BE2C (cell line): ENCODE results near the gene FSTL4.

Source experiments
- DNase-seq: peaks from one replicate; pipeline ENCODE4 v3.0.0-alpha.2; 2020
- H3K27me3 ChIP-seq: fragments of 250-450 bp; sonication (Bioruptor Pico); 2 replicates; pipeline ENCODE4 v1.5.1; 2020; ENCODE audit warnings: mild to moderate bottlenecking
- H3K36me3 ChIP-seq: fragments of 250-450 bp; sonication (Bioruptor Pico); 2 replicates; pipeline ENCODE4 v1.5.1; 2020; ENCODE audit warnings: mild to moderate bottlenecking
- H3K4me1 ChIP-seq: fragments of 250-450 bp; sonication (Bioruptor Pico); 2 replicates; pipeline ENCODE4 v1.5.1; 2020
- H3K4me3 ChIP-seq: 2 replicates; pipeline ENCODE4 v1.5.1; 2011; ENCODE audit warnings: low read depth, low read length
- H3K9me3 ChIP-seq: fragments of 250-450 bp; sonication (Bioruptor Pico); 2 replicates; pipeline ENCODE4 v1.5.1; 2020
- TF ChIP-seq, protein P1 (sequence below): IDR thresholded peaks from 2 replicates; pipeline ENCODE4 v1.5.1; 2012; ENCODE audit warnings: mild to moderate bottlenecking, low read depth, low read length

FSTL4 gene

DNA sequence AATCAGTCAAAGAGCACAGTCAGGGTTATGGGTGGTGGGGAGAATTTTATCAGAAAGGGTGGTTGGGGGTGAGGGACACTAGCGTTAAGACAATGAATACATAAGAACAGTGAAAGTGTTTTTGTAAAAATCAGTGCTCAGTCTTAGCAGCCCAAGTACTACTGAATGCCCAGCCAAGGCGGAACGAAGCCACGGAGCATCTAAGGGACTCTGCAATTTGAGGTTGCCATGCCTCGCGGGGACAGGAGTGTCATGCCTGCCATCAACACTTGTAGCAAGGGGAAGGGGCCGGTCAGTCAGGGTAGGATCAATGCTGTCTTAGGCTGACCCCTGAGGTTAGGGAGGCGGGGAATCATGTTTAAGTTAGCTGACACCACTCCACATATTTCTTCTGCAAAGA, 13.3 kb downstream of the FSTL4 start:
- Histone ChIP-seq H3K36me3 (no peaks in the 10 kb centered on the region), H3K27me3 (no peaks in the 10 kb centered on the region), H3K4me1 (no peaks in the 10 kb centered on the region; the same call in none of the 2 replicates), H3K4me3 (no peak overlapping the region), H3K9me3 (no peaks in the 10 kb centered on the region)
- no peak for DNase-seq
- TF ChIP-seq, protein P1, sequence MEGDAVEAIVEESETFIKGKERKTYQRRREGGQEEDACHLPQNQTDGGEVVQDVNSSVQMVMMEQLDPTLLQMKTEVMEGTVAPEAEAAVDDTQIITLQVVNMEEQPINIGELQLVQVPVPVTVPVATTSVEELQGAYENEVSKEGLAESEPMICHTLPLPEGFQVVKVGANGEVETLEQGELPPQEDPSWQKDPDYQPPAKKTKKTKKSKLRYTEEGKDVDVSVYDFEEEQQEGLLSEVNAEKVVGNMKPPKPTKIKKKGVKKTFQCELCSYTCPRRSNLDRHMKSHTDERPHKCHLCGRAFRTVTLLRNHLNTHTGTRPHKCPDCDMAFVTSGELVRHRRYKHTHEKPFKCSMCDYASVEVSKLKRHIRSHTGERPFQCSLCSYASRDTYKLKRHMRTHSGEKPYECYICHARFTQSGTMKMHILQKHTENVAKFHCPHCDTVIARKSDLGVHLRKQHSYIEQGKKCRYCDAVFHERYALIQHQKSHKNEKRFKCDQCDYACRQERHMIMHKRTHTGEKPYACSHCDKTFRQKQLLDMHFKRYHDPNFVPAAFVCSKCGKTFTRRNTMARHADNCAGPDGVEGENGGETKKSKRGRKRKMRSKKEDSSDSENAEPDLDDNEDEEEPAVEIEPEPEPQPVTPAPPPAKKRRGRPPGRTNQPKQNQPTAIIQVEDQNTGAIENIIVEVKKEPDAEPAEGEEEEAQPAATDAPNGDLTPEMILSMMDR: no peak

DNA sequence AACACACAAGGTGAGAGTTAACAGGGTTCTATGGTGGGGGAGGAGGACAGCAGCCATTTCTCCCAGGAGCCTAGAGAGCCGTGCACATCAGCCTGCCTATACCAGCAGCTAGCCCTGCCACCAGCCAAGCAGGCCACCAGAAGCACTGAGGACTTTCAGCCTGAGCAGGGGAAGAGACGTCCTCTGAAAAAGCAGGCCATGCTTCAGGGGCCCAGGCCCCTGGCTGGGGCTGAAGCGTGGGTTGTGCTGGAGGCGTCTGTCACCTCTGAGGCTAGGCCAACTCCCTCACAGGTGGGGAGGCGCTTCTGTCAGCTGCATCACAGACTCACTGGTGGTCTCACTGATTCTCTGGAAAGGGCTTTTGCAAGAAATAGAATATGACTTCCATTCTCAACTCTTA, 16.3 kb downstream of the FSTL4 start:
- H3K9me3 ChIP-seq: no peaks in the 10 kb centered on the region
- no peak for DNase-seq
- H3K27me3 ChIP-seq: no peaks in the 10 kb centered on the region
- TF ChIP-seq, protein P1: no peak
- H3K4me1 ChIP-seq: no peaks in the 10 kb centered on the region
- H3K36me3 ChIP-seq: no peaks in the 10 kb centered on the region
- H3K4me3 ChIP-seq: no peak overlapping the region

DNA sequence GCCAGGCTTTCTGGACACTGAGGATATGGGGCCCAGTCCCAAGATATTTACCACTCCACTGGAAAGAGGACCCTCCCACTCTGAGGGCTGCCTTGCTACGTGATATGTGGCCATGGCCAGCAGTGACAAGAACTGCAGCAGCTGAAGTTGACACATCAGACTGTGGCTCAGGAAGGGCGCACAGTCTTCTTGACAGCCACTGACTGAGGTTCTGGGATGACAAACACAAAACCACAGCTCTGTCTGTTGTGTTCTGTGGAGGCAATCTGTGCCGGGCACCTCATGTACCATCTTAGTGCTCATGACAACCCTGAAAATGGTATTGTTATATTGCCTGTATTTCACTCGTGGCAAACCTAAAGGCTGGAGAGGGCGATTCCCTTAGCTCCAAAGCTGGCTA, 16.9 kb downstream of the FSTL4 start:
- Histone ChIP-seq H3K36me3 (no peaks in the 10 kb centered on the region), H3K4me1 (no peaks in the 10 kb centered on the region), H3K4me3 (no peak overlapping the region), H3K9me3 (no peaks in the 10 kb centered on the region), H3K27me3 (no peaks in the 10 kb centered on the region)
- DNase-seq: no peak
- TF ChIP-seq, protein P1: no peak

DNA sequence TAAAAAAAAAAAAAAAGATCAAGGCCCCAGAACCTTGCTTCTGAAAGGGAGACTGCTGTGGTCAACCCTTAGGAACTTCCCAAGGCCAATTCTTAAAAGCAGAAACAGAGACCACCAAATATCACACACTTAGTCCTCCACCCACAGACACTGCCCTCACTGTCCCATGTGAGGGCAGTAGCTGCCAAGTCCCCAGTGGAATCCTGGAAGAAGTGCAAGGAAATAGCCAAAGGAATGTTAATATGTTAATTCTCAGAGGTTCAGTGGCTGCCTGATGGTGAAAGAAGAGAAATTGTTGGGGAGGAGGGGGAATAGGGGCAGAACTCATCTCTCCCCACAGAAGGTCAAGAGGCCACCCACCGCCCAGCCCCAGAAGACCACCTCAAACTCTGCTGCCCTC, 23.1 kb downstream of the FSTL4 start:
- TF ChIP-seq, protein P1: peak; percentile 13; the same call in 1 of the 2 replicates
- DNase-seq: no peak
- no peaks in the 10 kb centered on the region for H3K36me3 ChIP-seq
- no peak overlapping the region for H3K4me3 ChIP-seq
- no peaks in the 10 kb centered on the region for H3K27me3 ChIP-seq
- H3K9me3 ChIP-seq: no peaks in the 10 kb centered on the region
- no peaks in the 10 kb centered on the region for H3K4me1 ChIP-seq

DNA sequence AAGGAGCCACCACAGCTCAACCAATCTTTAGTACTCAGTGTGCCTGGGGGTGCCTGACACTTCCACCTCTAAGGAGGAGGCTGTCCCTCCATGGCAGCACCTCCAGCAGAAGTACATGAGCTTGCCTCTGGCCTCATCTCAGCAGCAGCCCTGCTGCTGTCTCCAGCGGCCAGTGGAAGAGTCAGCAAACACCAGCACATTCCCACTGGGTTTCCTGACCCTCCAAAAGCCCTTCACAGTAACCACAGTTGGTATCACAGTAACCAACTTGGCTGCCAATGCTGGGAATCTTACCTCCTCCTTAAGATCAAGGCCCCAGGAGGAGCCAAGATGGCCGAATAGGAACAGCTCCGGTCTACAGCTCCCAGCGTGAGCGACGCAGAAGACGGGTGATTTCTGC, 29.4 kb downstream of the FSTL4 start:
- Histone ChIP-seq H3K4me1 (no peaks in the 10 kb centered on the region), H3K36me3 (no peaks in the 10 kb centered on the region), H3K27me3 (no peaks in the 10 kb centered on the region), H3K9me3 (no peaks in the 10 kb centered on the region), H3K4me3 (no peak overlapping the region)
- TF ChIP-seq, protein P1: no peak
- no peak for DNase-seq

DNA sequence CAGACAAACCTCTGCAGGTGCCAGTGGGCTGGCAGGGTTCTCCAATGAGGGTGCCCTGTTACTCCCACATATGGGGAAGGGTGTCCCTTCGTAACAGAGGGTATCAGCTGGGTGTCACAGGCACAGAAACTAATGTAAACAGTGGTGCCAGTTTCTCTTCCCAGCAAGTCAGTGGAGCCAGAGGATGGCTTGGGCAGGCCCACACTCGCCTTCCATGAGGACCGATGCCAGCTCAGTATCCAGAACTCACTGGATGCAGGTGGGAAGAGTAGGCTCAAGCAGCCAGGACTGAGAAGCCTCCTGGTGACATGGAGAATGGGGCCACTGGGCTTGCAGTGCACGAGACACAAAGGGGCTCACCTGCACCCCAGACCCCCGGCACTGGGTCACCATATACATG, 30.4 kb downstream of the FSTL4 start:
- no peak for DNase-seq
- H3K4me1 ChIP-seq: no peaks in the 10 kb centered on the region
- TF ChIP-seq, protein P1: no peak
- no peaks in the 10 kb centered on the region for H3K27me3 ChIP-seq
- H3K36me3 ChIP-seq: no peaks in the 10 kb centered on the region
- H3K9me3 ChIP-seq: no peaks in the 10 kb centered on the region
- H3K4me3 ChIP-seq: no peak overlapping the region
